A673 (cell line): ENCODE data around the gene HOXD1. TPM values are rescaled to one million over a fixed set of nuclear protein-coding genes. Genes with fewer than 3 reads are reported as not detected.

Experiments
- BruUV-seq: library from RNA; stranded (reverse); fragments of 400-500 nt; replicated peaks from 2 replicates; lab custom pipeline; 2021; lab: Mats Ljungman, UMichigan
- CTCF ChIA-PET: fragments of 300-600 bp; sonication (Branson Sonifier 250); formaldehyde crosslinking; loops from one replicate; lab custom pipeline; 2022; ENCODE audit warnings: antibody characterized with exemption; lab: Charles Lee
- POLR2A ChIA-PET: fragments of 300-600 bp; sonication (Branson Sonifier 250); formaldehyde crosslinking; loops from one replicate; lab custom pipeline; 2022; ENCODE audit warnings: antibody characterized with exemption; ENCODE audit not compliant: low non-redundant PET; lab: Charles Lee
- DNase-seq: peaks from one replicate; pipeline ENCODE4 v3.0.0-alpha.2; 2015; ENCODE audit warnings: low spot score
- H3K27ac ChIP-seq: fragments of 200-600 bp; sonication (generic); 2 replicates; pipeline ENCODE4 v1.5.1; 2016; ENCODE audit warnings: mixed run types, low read depth, mild to moderate bottlenecking, mixed read lengths, antibody characterized with exemption, low read length; ENCODE audit not compliant: poor library complexity, severe bottlenecking
- H3K27me3 ChIP-seq: fragments of 200-600 bp; sonication (generic); replicated peaks from 2 replicates; pipeline ENCODE4 v1.6.1; 2017; ENCODE audit warnings: mixed run types, low read depth, mild to moderate bottlenecking, mixed read lengths, antibody characterized with exemption, low read length; ENCODE audit not compliant: insufficient read depth, poor library complexity
- H3K36me3 ChIP-seq: fragments of 200-600 bp; sonication (generic); 2 replicates; pipeline ENCODE4 v1.6.1; 2016; ENCODE audit warnings: mixed run types, mild to moderate bottlenecking, mixed read lengths, antibody characterized with exemption, low read length; ENCODE audit not compliant: insufficient read depth, poor library complexity, severe bottlenecking
- H3K4me1 ChIP-seq: fragments of 200-600 bp; sonication (generic); 2 replicates; pipeline ENCODE4 v1.6.1; 2017; ENCODE audit warnings: mixed run types, mild to moderate bottlenecking, mixed read lengths, antibody characterized with exemption, low read length; ENCODE audit not compliant: insufficient read depth, poor library complexity, severe bottlenecking
- H3K4me3 ChIP-seq: fragments of 200-600 bp; sonication (generic); 2 replicates; pipeline ENCODE4 v1.5.1; 2016; ENCODE audit warnings: low read depth, mixed run types, mild to moderate bottlenecking, mixed read lengths, low read length; ENCODE audit not compliant: poor library complexity, severe bottlenecking
- H3K9me3 ChIP-seq: fragments of 200-600 bp; sonication (generic); 2 replicates; pipeline ENCODE4 v1.6.1; 2016; ENCODE audit warnings: mixed run types, low read depth, mild to moderate bottlenecking, mixed read lengths, antibody characterized with exemption, low read length; ENCODE audit not compliant: poor library complexity, severe bottlenecking
- EZH2 ChIP-seq: fragments of 200-600 bp; sonication (generic); IDR thresholded peaks from 2 replicates; pipeline ENCODE4 v1.6.1; 2017; ENCODE audit warnings: borderline replicate concordance, low read depth, mild to moderate bottlenecking, mixed read lengths, antibody characterized with exemption, low read length; ENCODE audit not compliant: poor library complexity, severe bottlenecking
- intact Hi-C: fragments of 100-400 bp; cut with micrococcal nuclease; formaldehyde crosslinking; loops from one replicate; pipeline ENCODE4 v1.10.0; 2022; ENCODE audit not compliant: unreplicated experiment
- total RNA-seq: library from RNA; stranded (reverse); gene quantifications from 2 replicates; pipeline ENCODE4 v1.2.3, GENCODE V29; 2021
- TF ChIP-seq, protein P1 (sequence below): fragments of 300-800, 200-600 bp; sonication (generic); conservative IDR thresholded peaks from 2 replicates; pipeline ENCODE4 v1.5.1; 2017; ENCODE audit warnings: low read depth, mild to moderate bottlenecking, antibody characterized with exemption, low read length, moderate library complexity, mixed read lengths

Gene HOXD1
- total RNA-seq, 1 experiment from 2014 or later, result not detected

DNA sequence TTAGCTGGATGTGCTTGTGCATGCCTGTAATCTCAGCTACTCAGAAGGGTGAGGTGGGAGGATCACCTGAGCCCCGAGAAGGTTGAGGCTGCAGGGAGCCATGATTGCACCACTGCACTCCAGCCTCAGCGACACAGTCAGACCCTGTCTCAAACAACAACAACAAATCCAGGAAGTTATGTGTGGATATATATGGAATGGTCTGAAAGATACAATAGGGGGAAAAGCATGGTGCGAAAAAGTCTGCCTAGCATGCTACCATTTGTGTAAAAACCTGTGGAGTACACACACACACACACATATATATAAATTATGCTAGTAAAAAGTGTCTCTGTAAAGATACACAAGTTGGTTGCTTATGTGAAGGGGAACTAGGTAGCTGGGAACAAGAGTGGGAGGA is 6.9 kb upstream of the HOXD1 start:
- BruUV-seq, result no TSS peak
- Histone ChIP-seq H3K27ac (no peak overlapping the region), H3K9me3 (no peaks in the 10 kb centered on the region), H3K4me1 (no peaks in the 10 kb centered on the region), H3K27me3 (no peaks in the 10 kb centered on the region), H3K36me3 (no peaks in the 10 kb centered on the region), H3K4me3 (no peak overlapping the region)
- ChIA-PET CTCF (no interaction called here), POLR2A (no interaction called here)
- intact Hi-C loops, result no loop called here
- DNase-seq, result no peak
- TF ChIP-seq EZH2, result no peak
- TF ChIP-seq, protein P1, sequence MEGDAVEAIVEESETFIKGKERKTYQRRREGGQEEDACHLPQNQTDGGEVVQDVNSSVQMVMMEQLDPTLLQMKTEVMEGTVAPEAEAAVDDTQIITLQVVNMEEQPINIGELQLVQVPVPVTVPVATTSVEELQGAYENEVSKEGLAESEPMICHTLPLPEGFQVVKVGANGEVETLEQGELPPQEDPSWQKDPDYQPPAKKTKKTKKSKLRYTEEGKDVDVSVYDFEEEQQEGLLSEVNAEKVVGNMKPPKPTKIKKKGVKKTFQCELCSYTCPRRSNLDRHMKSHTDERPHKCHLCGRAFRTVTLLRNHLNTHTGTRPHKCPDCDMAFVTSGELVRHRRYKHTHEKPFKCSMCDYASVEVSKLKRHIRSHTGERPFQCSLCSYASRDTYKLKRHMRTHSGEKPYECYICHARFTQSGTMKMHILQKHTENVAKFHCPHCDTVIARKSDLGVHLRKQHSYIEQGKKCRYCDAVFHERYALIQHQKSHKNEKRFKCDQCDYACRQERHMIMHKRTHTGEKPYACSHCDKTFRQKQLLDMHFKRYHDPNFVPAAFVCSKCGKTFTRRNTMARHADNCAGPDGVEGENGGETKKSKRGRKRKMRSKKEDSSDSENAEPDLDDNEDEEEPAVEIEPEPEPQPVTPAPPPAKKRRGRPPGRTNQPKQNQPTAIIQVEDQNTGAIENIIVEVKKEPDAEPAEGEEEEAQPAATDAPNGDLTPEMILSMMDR, result no peak

DNA sequence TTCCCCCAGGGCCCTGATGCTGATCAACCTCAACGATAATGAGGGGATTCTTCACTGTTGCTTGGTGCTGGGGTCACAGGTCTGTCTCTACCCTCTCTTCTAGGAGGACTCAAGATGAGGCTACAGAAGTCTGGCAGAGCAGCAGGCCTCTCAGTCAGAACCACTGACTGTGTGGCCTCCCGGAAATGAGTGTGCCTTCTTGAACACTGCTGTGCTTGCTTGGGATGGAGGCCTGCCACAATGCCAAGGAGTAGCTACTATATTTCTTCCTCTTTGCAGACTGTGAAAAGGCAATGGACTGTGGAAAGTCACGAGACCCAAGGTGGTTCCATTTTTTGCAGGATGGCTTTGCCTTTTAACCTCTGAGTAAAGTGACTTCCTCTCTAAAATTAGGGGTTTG is 5.8 kb upstream of the HOXD1 start:
- BruUV-seq, result no TSS peak
- DNase-seq, result no peak
- Histone ChIP-seq H3K27me3 (no peaks in the 10 kb centered on the region), H3K27ac (no peak overlapping the region), H3K36me3 (no peaks in the 10 kb centered on the region), H3K4me3 (no peak overlapping the region), H3K9me3 (no peaks in the 10 kb centered on the region), H3K4me1 (peaks cover 5% of the 10 kb centered on the region)
- POLR2A ChIA-PET, result no interaction called here
- CTCF ChIA-PET, result no interaction called here
- TF ChIP-seq EZH2, result no peak
- TF ChIP-seq, protein P1, result no peak
- intact Hi-C loops, result no loop called here

DNA sequence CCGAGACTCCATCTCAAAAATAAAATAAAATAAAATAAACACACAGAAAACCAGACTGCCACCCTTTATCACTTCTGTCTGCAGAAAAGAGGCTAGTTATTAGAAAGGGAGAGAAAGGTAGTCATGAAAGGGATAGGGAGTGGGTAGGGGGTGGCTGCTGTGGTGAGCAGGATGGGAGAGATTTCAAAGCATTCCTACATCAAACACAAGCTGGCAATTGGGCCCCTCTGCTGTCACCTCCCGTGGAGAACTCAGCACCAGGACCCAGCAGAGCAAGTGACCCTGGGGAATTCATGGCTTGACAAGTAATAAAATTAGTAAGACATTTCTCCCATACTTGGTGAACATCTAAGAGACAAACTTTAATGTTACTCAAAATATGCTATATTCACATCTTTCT is 3.7 kb upstream of the HOXD1 start:
- no TSS peak for BruUV-seq
- Histone ChIP-seq H3K9me3 (no peaks in the 10 kb centered on the region), H3K27me3 (peaks cover 13% of the 10 kb centered on the region), H3K27ac (no peak overlapping the region), H3K4me3 (no peak overlapping the region), H3K36me3 (no peaks in the 10 kb centered on the region), H3K4me1 (peaks cover 11% of the 10 kb centered on the region)
- DNase-seq, result no peak
- ChIA-PET CTCF (no interaction called here), POLR2A (no interaction called here)
- no peak for TF ChIP-seq EZH2
- TF ChIP-seq, protein P1, result no peak
- intact Hi-C loops, result no loop called here
